Ectodermal cell (in vitro differentiated cells): ENCODE data around the gene ECPAS.
"Not testable (repeated sequence)": the region's sequence is repeated elsewhere in the genome, so short reads cannot be mapped to it uniquely, and the experiment has no call there.

ENCODE experiments used
- H3K27ac ChIP-seq: 2 replicates; pipeline ENCODE4 v1.7.0; 2013; ENCODE audit warnings: mild to moderate bottlenecking, low read depth, low read length; ENCODE audit not compliant: insufficient read depth, poor library complexity, severe bottlenecking
- H3K27me3 ChIP-seq: 2 replicates; pipeline ENCODE4 v1.7.0; 2013; ENCODE audit warnings: mild to moderate bottlenecking, low read length; ENCODE audit not compliant: insufficient read depth, control insufficient read depth, poor library complexity, severe bottlenecking
- H3K36me3 ChIP-seq: one replicate; pipeline ENCODE4 v1.7.0; 2013; ENCODE audit warnings: low read length; ENCODE audit not compliant: control insufficient read depth, insufficient read depth
- H3K4me1 ChIP-seq: one replicate; pipeline ENCODE4 v1.7.0; 2013; ENCODE audit warnings: low read length; ENCODE audit not compliant: control insufficient read depth, insufficient read depth
- H3K4me3 ChIP-seq: 2 replicates; pipeline ENCODE4 v1.7.0; 2013; ENCODE audit warnings: low read depth, low read length, control low read depth; ENCODE audit not compliant: insufficient read depth
- H3K9me3 ChIP-seq: 2 replicates; pipeline ENCODE4 v1.7.0; 2013; ENCODE audit warnings: mild to moderate bottlenecking, low read length, moderate library complexity; ENCODE audit not compliant: control insufficient read depth
- WGBS, 2 experiments: methylation state at CpG; one replicate each; pipeline ENCODE4 v1.1.7; 2013; ENCODE audit warnings: missing lambda C conversion rate in 2 of 2; 5-methylcytosine and 5-hydroxymethylcytosine counted together

Gene ECPAS

GRCh38 chr9:111449705-111450104, 34.5 kb downstream of the ECPAS start:
- WGBS, 2 experiments: 77 to 93% methylated on average over 1 of the region's 1 CpG

GRCh38 chr9:111445799-111446198, 38.4 kb downstream of the ECPAS start:
- H3K4me3 ChIP-seq, H3K27ac ChIP-seq, H3K36me3 ChIP-seq, H3K9me3 ChIP-seq, H3K27me3 ChIP-seq, H3K4me1 ChIP-seq: not testable (repeated sequence)
- WGBS, 2 experiments: no CpG with 5 or more reads among the region's 1 CpG

More at GRCh38 chr9:111449705-111450104, 34.5 kb downstream of the ECPAS start:
- Histone ChIP-seq H3K27me3 (no peaks in the 10 kb centered on the region), H3K9me3 (no peaks in the 10 kb centered on the region), H3K4me1 (no peaks in the 10 kb centered on the region), H3K36me3 (no peaks in the 10 kb centered on the region), H3K4me3 (no peak overlapping the region), H3K27ac (no peak overlapping the region)

GRCh38 chr9:111443454-111443853, 40.7 kb downstream of the ECPAS start:
- 95 to 98% methylated on average over 2 to 4 of the region's 4 CpGs for WGBS, 2 experiments
- H3K4me1 ChIP-seq: no peaks in the 10 kb centered on the region
- no peaks in the 10 kb centered on the region for H3K9me3 ChIP-seq
- H3K27me3 ChIP-seq: no peaks in the 10 kb centered on the region
- H3K36me3 ChIP-seq: no peaks in the 10 kb centered on the region
- H3K4me3 ChIP-seq: no peak overlapping the region
- H3K27ac ChIP-seq: no peak overlapping the region

- Histone ChIP-seq H3K27me3 (no peaks in the 10 kb centered on the region), H3K4me1 (no peaks in the 10 kb centered on the region), H3K36me3 (no peaks in the 10 kb centered on the region), H3K9me3 (no peaks in the 10 kb centered on the region), H3K4me3 (no peak overlapping the region), H3K27ac (no peak overlapping the region)
- WGBS, 2 experiments: 92 to 98% methylated on average over 3 of the region's 4 CpGs
Observed at GRCh38 chr9:111442360-111443027, 41.7 kb downstream of the ECPAS start.

GRCh38 chr9:111440226-111440625, 44.0 kb downstream of the ECPAS start:
- Histone ChIP-seq H3K9me3 (no peaks in the 10 kb centered on the region), H3K36me3 (peaks cover 4% of the 10 kb centered on the region), H3K4me1 (no peaks in the 10 kb centered on the region), H3K27me3 (no peaks in the 10 kb centered on the region), H3K27ac (no peak overlapping the region), H3K4me3 (no peak overlapping the region)
- 89 to 97% methylated on average over 2 to 3 of the region's 3 CpGs for WGBS, 2 experiments

GRCh38 chr9:111438541-111439235, 45.5 kb downstream of the ECPAS start:
- no peaks in the 10 kb centered on the region for H3K4me1 ChIP-seq
- WGBS, 2 experiments: 95 to 99% methylated on average over 4 to 6 of the region's 6 CpGs
- H3K4me3 ChIP-seq: no peak overlapping the region
- H3K9me3 ChIP-seq: no peaks in the 10 kb centered on the region
- H3K27me3 ChIP-seq: no peaks in the 10 kb centered on the region
- no peak overlapping the region for H3K27ac ChIP-seq
- H3K36me3 ChIP-seq: peaks cover 4% of the 10 kb centered on the region

GRCh38 chr9:111436571-111436970, 47.6 kb downstream of the ECPAS start:
- peaks cover 4% of the 10 kb centered on the region for H3K36me3 ChIP-seq
- H3K4me1 ChIP-seq: no peaks in the 10 kb centered on the region
- no peaks in the 10 kb centered on the region for H3K9me3 ChIP-seq
- H3K27me3 ChIP-seq: no peaks in the 10 kb centered on the region
- WGBS, 2 experiments: 90 to 100% methylated on average over 1 of the region's 1 CpG
- H3K27ac ChIP-seq: no peak overlapping the region
- H3K4me3 ChIP-seq: no peak overlapping the region

- Histone ChIP-seq H3K27me3 (no peaks in the 10 kb centered on the region), H3K27ac (no peak overlapping the region), H3K9me3 (no peaks in the 10 kb centered on the region), H3K36me3 (peaks cover 13% of the 10 kb centered on the region), H3K4me3 (no peak overlapping the region), H3K4me1 (no peaks in the 10 kb centered on the region)
- WGBS, 2 experiments: 98% methylated on average over 3 of the region's 3 CpGs
Observed at GRCh38 chr9:111433082-111433481, 51.1 kb downstream of the ECPAS start.

- Histone ChIP-seq H3K9me3 (no peaks in the 10 kb centered on the region), H3K36me3 (peaks cover 13% of the 10 kb centered on the region)
Observed at GRCh38 chr9:111431684-111432083, 52.5 kb downstream of the ECPAS start.

GRCh38 chr9:111429175-111429574, 55.0 kb downstream of the ECPAS start:
- Histone ChIP-seq H3K36me3 (peaks cover 8% of the 10 kb centered on the region), H3K9me3 (no peaks in the 10 kb centered on the region), H3K27ac (no peak overlapping the region), H3K27me3 (no peaks in the 10 kb centered on the region), H3K4me3 (no peak overlapping the region), H3K4me1 (no peaks in the 10 kb centered on the region)

More at GRCh38 chr9:111431684-111432083, 52.5 kb downstream of the ECPAS start:
- Histone ChIP-seq H3K27ac (no peak overlapping the region), H3K4me3 (no peak overlapping the region), H3K27me3 (no peaks in the 10 kb centered on the region), H3K4me1 (no peaks in the 10 kb centered on the region)
- WGBS, 2 experiments: 97 to 100% methylated on average over 1 to 3 of the region's 3 CpGs
